HG03460 (cell line): ENCODE measurements around the gene PRPF40B.
A peak's percentile ranks its signal among the peaks of the same experiment; 100 is the strongest.
"Not testable (repeated sequence)": the region's sequence is repeated elsewhere in the genome, so short reads cannot be mapped to it uniquely, and the experiment has no call there.

Experiments
- ATAC-seq: cut with Tn5 transposase; IDR thresholded peaks from one replicate; pipeline ENCODE4 v1.9.1; 2021; ENCODE audit not compliant: unreplicated experiment

Gene PRPF40B

DNA sequence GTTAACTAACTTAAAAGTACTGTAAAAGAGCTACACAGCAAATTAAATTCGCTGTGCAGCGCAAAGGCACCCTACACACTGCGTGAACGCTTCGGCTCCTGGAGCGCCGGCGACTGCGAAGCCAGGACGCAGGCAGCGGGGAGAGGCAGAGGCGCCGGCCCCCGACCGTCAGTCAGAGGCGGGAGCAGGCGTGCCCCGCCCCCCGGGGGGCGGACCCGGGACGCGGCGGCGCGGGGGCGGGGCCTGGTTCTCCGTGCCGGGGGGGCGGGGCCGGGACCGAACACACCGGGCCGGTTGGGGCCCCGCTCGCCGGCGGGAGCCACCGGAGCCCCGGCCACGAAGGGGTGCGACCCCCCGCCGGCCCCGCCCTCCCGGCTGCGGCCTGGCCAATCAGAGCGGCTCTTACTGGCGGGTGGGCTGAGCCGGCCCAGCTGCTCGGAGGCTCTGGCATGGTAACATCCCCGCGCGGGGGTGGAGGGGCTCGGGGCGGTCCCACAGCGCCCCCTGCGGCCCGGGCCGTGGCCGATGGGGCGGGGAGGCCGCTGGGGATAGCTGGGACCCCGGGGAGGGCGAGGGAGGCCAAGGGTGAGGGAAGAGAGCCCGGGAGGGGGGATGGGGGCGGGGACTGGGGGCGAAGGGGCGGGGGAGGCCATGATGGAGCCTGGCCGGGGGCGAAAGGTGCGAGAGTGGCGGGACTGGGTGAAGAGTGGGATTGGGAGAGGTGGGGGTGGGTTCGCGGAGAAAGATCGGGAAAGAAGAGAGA, at the start of gene PRPF40B:
TSS of gene PRPF40B (plus strand) at position 420 of the 763 bp plus-strand sequence. CDS start at position 450, 30 bp downstream.
- ATAC-seq, result peak; percentile 64

GRCh38 chr12:49577589-49578315, 45.6 kb upstream of the PRPF40B start:
- ATAC-seq, result no peak

GRCh38 chr12:49578471-49579112, 44.8 kb upstream of the PRPF40B start:
- no peak for ATAC-seq

DNA sequence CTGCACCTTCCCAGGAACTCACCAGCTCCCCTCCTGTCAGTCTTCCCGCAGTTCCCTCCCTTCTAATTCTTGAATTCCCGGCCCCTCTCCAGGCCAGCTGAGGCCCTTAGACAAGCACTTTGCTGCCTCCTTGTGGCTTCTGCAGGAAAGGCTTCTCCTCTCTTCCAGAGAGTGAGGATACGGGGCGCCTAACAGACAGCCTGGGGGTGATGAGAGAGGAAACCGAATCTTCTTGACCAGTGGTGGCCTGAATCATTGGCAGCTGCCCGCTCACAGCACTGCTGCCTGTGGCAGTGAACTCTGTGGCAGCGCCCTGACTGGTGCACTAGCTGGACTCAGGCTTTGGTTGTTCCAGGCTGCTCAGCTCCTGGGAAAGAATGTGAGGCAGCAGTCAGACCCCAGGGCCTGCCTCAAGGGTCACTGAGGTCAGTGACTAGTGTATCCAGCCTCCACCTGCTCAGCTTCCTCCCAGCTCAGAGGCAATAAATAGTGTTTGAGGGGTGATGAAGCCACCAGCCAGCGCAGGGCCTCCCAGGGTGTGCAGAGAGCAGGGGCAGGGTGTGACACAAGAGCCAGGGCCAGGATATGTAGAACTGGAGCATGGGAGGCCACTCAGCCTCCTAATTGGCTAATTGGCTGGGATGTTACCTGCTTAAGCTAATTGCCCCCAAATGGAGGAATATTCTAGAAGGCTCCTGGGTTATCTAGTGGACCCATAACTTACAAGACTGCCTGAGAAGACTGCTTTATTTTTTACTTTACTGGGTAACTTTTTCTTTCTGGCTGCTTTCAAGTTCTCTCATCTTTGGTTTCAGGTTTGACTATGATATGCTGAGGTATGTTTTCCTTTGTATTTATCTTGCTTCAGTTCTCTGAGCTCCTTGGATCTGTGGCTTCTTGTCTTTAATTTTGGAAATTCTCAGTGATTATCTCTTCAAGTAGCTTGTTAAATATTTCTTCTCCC, 42.5 kb upstream of the PRPF40B start:
- ATAC-seq, result peak; percentile 55

DNA sequence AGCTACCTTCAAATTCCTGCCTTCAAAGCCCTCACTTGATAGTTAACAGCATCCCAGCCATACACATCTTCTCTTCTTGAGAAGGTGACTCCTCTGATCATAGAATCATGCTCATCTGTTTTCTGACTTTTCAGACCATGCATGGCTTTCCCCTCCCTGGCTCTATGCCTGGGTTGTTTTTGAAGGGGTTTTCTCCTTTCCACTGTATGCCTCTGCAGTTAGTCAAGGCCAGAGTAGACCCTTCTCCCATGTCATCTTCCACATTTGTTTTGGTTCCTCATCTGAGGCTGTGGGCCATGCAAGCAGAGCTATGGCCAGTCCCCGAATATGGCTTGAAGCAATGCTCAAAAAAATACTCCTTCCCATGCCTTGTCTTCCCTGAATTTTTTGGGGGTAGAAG, 41.2 kb upstream of the PRPF40B start:
- ATAC-seq, result no peak

DNA sequence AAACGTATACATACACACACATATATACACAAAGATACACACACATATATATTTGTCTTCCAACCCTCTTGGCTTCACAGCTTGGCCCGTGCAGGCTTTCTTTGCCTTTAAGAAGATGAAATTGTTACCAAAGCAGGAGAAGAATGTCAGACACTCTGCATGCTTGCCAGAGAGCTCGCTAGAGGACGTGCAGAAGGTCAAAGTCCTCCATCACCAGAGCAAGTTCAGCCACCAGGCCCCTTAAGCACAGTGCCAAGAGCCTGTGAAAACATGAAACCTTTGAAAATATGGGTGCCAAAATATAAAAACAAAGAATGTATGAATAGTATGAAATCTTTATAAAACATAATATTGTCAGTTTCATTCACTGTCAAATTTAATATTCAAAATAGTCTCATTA, 40.5 kb upstream of the PRPF40B start:
- ATAC-seq, result no peak

DNA sequence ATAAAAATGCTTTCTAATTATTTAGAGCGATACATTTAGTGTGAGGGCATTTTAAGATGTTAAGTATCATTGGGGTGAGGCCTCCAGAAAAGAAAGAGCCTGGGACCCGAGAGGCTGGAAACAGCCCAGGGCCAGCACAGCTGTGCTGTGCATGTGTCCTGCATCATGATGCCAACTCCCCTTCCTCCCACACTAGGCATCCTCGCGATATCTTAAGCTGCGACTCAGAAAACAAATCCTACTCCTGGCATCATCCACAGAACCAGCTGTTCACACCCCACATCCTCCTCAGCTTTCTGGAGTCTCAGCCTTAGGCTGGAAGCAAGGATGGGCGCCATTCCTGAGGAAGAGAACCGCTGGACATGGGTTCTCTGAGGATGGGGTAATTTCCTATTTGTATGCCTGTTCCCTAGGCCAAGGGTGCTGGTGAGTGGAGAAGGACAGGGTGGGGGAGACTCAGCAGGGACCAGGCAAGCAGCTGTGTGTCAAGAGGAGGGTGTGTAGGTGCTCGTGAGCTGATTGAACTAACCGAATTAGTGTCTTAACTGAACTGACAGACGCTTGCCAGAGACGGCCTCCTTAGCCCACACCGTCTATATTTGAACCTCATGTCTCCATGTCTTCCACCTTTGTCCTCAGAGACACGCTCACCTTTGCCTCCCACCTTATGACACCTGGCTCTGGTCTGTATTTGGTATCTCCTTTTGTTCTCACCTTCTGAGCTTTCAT, 39.8 kb upstream of the PRPF40B start:
- no peak for ATAC-seq

GRCh38 chr12:49584591-49584990, 38.8 kb upstream of the PRPF40B start:
- no peak for ATAC-seq

DNA sequence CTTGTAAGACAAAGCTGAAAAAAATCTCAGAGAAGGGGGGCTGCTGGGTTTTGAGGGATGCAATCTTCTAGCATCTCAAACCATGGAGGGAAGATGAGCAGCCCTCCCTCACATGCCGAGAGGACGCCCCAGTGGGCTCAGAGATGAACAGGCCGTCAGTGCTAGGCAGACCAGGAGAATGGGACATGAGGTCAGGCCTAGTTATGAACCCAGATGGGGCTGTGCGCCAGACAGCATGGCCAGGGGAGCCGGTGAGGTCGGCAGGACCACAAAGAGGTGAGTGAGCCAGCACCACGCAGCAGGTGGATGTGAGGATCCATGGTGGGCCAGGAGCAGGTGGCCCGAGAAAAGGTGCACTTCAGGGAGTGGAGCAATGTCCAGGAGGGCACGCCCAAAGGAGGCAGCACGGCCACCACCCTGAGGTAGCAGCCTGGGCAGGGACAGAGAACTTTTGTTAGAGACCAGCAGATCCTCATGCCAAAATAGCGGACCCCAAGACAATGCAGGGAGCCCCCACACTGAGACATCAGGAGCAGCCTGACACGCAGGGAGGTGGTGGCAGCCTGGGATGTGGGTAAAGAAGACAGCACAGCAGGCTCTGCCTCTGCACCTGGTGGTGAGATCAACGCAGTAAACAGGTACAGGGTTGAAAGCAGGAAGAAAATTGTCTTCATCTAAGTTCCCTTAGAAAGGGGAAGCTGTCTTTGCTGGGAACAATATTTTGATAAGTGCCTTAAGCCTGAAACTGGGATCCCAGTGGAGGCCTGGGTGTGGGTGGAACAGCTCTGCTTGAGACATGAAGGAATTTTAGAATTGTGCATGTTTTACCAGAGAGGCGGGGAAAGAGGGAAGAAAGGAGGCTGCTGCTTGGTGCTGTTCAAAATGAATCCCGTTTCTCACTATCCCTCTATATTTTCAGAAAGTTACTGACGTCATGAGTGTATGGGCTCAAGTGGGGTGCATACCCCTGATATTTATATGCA, 37.6 kb upstream of the PRPF40B start:
- no peak for ATAC-seq

- no peak for ATAC-seq
Observed at GRCh38 chr12:49587174-49587908, 36.0 kb upstream of the PRPF40B start.

GRCh38 chr12:49588281-49588680, 35.1 kb upstream of the PRPF40B start:
- ATAC-seq, result no peak

GRCh38 chr12:49588721-49589516, 34.4 kb upstream of the PRPF40B start:
- no peak for ATAC-seq

- ATAC-seq, result no peak
Observed at GRCh38 chr12:49598527-49598926, 24.8 kb upstream of the PRPF40B start.

DNA sequence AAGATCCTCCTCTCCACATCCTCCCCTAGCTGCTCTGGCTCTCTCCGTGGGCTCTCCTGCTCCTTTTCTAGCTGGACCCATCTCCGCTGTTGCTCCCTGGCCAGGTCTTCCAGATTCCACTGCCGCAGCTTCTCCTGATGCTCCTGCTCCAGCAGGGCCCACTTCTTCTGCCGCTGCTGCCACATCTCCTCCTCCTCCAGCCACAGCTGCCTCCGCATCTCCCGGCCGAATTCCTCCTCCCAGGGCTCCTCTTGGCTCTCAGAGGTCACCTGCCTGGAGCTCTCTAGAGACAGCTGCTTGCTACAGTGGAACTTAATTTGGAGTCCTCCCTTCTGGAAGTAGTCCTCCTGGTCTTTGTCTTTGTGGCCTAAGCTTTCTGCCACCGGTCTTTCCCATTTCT, 23.4 kb upstream of the PRPF40B start:
- ATAC-seq, result no peak

DNA sequence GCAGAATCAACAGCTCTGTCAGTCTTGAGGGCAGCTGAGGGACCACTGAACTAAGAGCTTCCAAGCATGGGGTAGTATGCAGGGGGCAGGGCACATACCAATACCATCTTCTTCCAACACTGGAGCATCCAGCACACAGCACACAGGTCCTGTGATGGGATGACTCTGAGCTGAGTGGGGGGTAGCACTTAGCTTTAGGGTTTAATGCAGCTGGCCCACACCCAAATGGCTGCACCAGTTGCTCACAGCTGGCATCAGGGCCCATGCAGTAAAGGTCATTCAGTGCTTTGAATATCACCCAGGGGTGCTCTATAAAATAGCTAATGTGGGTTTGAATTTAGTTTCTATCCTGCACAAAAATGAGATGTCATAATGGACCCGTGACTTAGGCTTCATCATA, 19.6 kb upstream of the PRPF40B start:
- ATAC-seq, result no peak

- no peak for ATAC-seq
Observed at GRCh38 chr12:49604856-49605255, 18.5 kb upstream of the PRPF40B start.

DNA sequence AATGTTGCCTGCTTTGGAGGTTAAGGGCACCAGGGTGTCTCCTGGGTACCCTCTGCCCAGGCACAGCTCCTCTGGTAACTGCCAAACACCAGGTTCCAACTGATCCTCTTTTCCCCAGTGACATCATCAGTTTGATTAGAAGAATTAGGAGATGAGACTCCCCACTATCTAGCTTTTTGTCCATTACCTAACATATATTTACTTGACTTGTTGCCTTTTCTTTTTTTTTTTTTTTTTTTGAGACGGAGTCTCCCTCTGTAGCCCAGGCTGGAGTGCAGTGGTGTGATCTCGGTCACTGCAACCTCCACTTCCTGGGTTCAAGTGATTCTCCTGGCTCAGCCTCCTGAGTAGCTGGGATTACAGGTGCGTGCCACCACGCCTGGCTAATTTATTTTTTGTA, 17.8 kb upstream of the PRPF40B start, which contains the start of gene FAM186B:
TSS of gene FAM186B (minus strand) at position 101 of the 400 bp plus-strand sequence. CDS start 162 bp downstream, outside the sequence.
- ATAC-seq, result not testable (repeated sequence)
